Bronchial epithelial cell (primary cell): ENCODE results near the gene GPATCH8. TPM values are rescaled to one million over a fixed set of nuclear protein-coding genes. Genes with fewer than 3 reads are reported as not detected.
"Not testable (repeated sequence)": the region's sequence is repeated elsewhere in the genome, so short reads cannot be mapped to it uniquely, and the experiment has no call there.

ENCODE experiments used
- DNase-seq: peaks from one replicate; pipeline ENCODE4 v3.0.0-alpha.2; 2010; ENCODE audit warnings: low read depth
- FAIRE-seq: peaks from 2 replicates; lab custom pipeline; 2011; peaks lifted over from hg19 to GRCh38; lab: Jason Lieb, UNC
- H3K27me3 ChIP-seq: 2 replicates; pipeline ENCODE4 v1.5.1; 2011; ENCODE audit warnings: low read length; ENCODE audit not compliant: control insufficient read depth, insufficient read depth
- H3K36me3 ChIP-seq: 2 replicates; pipeline ENCODE4 v1.5.1; 2011; ENCODE audit warnings: low read length; ENCODE audit not compliant: control insufficient read depth, insufficient read depth
- H3K4me3 ChIP-seq: 2 replicates; pipeline ENCODE4 v1.5.1; 2011; ENCODE audit warnings: mild to moderate bottlenecking, low read depth, low read length, control low read depth
- CTCF ChIP-seq: IDR thresholded peaks from 2 replicates; pipeline ENCODE4 v1.5.1; 2011; ENCODE audit warnings: mild to moderate bottlenecking, moderate library complexity, low read length, control low read depth, inconsistent platforms; ENCODE audit not compliant: insufficient read depth, severe bottlenecking
- total RNA-seq: library from RNA; depleted of rRNA; stranded (reverse); fragments of >200 nt; gene quantifications from 2 replicates; pipeline ENCODE4 v1.2.1, GENCODE V29; 2014

GPATCH8 gene
- total RNA-seq, 1 donor from 2014 or later = 14.2 TPM

GRCh38 chr17:44527954-44528353 is 24.7 kb upstream of the GPATCH8 start:
- DNase-seq (no peak), FAIRE-seq (no peak)
- Histone ChIP-seq H3K27me3 (no peaks in the 10 kb centered on the region), H3K4me3 (no peak overlapping the region), H3K36me3 (no peaks in the 10 kb centered on the region)
- TF ChIP-seq CTCF = no peak

- DNase-seq (no peak), FAIRE-seq (no peak)
- no peak overlapping the region for H3K4me3 ChIP-seq
Measured at GRCh38 chr17:44527102-44527501, 23.9 kb upstream of the GPATCH8 start.

GRCh38 chr17:44523672-44523972 is 20.4 kb upstream of the GPATCH8 start:
- Histone ChIP-seq H3K4me3 (no peak overlapping the region), H3K27me3 (no peaks in the 10 kb centered on the region), H3K36me3 (no peaks in the 10 kb centered on the region)
- TF ChIP-seq CTCF = no peak
- DNase-seq = no peak
- FAIRE-seq = no peak

More at GRCh38 chr17:44527102-44527501, 23.9 kb upstream of the GPATCH8 start:
- Histone ChIP-seq H3K27me3 (no peaks in the 10 kb centered on the region), H3K36me3 (no peaks in the 10 kb centered on the region)
- no peak for TF ChIP-seq CTCF

- Histone ChIP-seq H3K36me3 (no peaks in the 10 kb centered on the region), H3K4me3 (no peak overlapping the region), H3K27me3 (no peaks in the 10 kb centered on the region)
- peak; percentile 86 for TF ChIP-seq CTCF
- FAIRE-seq (no peak), DNase-seq (peak; percentile 57)
Measured at GRCh38 chr17:44522883-44523671, 19.9 kb upstream of the GPATCH8 start.

GRCh38 chr17:44518032-44518431 is 14.8 kb upstream of the GPATCH8 start:
- no peak for TF ChIP-seq CTCF
- DNase-seq (peak; percentile 41), FAIRE-seq (no peak)
- Histone ChIP-seq H3K4me3 (no peak overlapping the region), H3K27me3 (no peaks in the 10 kb centered on the region), H3K36me3 (no peaks in the 10 kb centered on the region)

- FAIRE-seq, H3K27me3 ChIP-seq, H3K36me3 ChIP-seq, H3K4me3 ChIP-seq: not testable (repeated sequence)
- peak; percentile 29 for DNase-seq
Measured at GRCh38 chr17:44511241-44512134, 8.3 kb upstream of the GPATCH8 start.

GRCh38 chr17:44506939-44507604 is 3.9 kb upstream of the GPATCH8 start:
- H3K4me3 ChIP-seq, H3K36me3 ChIP-seq, DNase-seq, H3K27me3 ChIP-seq, FAIRE-seq: not testable (repeated sequence)
